ENCODE measurements around the gene TFF2. TPM values are rescaled to one million over a fixed set of nuclear protein-coding genes. Genes with fewer than 3 reads are reported as not detected.

TFF2 gene
- total RNA-seq, 1 experiment from 2014 or later: not detected

GRCh38 chr21:42317341-42317741, 33.5 kb downstream of the TFF2 start:
- H3K4me3 ChIP-seq: no peak overlapping the region
- no peaks in the 10 kb centered on the region for H3K36me3 ChIP-seq
- no peak overlapping the region for H3K27ac ChIP-seq
- H3K4me1 ChIP-seq: peaks cover 31% of the 10 kb centered on the region
- no peaks in the 10 kb centered on the region for H3K27me3 ChIP-seq
- no peaks in the 10 kb centered on the region for H3K9me3 ChIP-seq (replicated peaks)
- DNase-seq: no peak

- no peaks in the 10 kb centered on the region for H3K9me3 ChIP-seq (replicated peaks)
- H3K36me3 ChIP-seq: no peaks in the 10 kb centered on the region
- no peaks in the 10 kb centered on the region for H3K27me3 ChIP-seq
- H3K27ac ChIP-seq: no peak overlapping the region
- no peak for DNase-seq
- no peak overlapping the region for H3K4me3 ChIP-seq
- H3K4me1 ChIP-seq: peaks cover 31% of the 10 kb centered on the region
Measured at GRCh38 chr21:42316891-42317290, 33.9 kb downstream of the TFF2 start.

- Histone ChIP-seq H3K27me3 (no peaks in the 10 kb centered on the region), H3K9me3 (replicated peaks) (no peaks in the 10 kb centered on the region), H3K27ac (peak within 1 kb of the TSS; percentile 91), H3K36me3 (no peaks in the 10 kb centered on the region), H3K4me1 (peaks cover 31% of the 10 kb centered on the region), H3K4me3 (peak within 1 kb of the TSS; percentile 46)
- peak; percentile 93 to 96 for DNase-seq
Measured at GRCh38 chr21:42315296-42315891, 35.4 kb downstream of the TFF2 start, which contains the start of gene TFF3. Gene TFF3, minus strand, starts transcription at chr21:42315409. Its CDS starts 35 bp downstream, at chr21:42315374.

- peak in 1 of 2 experiments; percentile 31 for DNase-seq
- H3K27ac ChIP-seq: peak overlapping the region; percentile 91
- peak overlapping the region; percentile 46 for H3K4me3 ChIP-seq
- no peaks in the 10 kb centered on the region for H3K9me3 ChIP-seq (replicated peaks)
- H3K4me1 ChIP-seq: peaks cover 33% of the 10 kb centered on the region
- H3K27me3 ChIP-seq: no peaks in the 10 kb centered on the region
- H3K36me3 ChIP-seq: no peaks in the 10 kb centered on the region
Measured at GRCh38 chr21:42314616-42315295, 36.0 kb downstream of the TFF2 start.

- peak overlapping the region; percentile 91 for H3K27ac ChIP-seq
- no peaks in the 10 kb centered on the region for H3K27me3 ChIP-seq
- peak overlapping the region; percentile 46 for H3K4me3 ChIP-seq
- peak; percentile 97 for DNase-seq
- no peaks in the 10 kb centered on the region for H3K36me3 ChIP-seq
- peaks cover 42% of the 10 kb centered on the region for H3K4me1 ChIP-seq
- H3K9me3 ChIP-seq (replicated peaks): no peaks in the 10 kb centered on the region
Measured at GRCh38 chr21:42313501-42313969, 37.3 kb downstream of the TFF2 start.

GRCh38 chr21:42312626-42313104, 38.1 kb downstream of the TFF2 start:
- no peak for DNase-seq
- Histone ChIP-seq H3K4me3 (no peak overlapping the region), H3K4me1 (peaks cover 42% of the 10 kb centered on the region), H3K27me3 (no peaks in the 10 kb centered on the region), H3K27ac (peak overlapping the region; percentile 91), H3K36me3 (no peaks in the 10 kb centered on the region), H3K9me3 (replicated peaks) (no peaks in the 10 kb centered on the region)

GRCh38 chr21:42311816-42312625, 38.8 kb downstream of the TFF2 start:
- H3K4me1 ChIP-seq: peaks cover 46% of the 10 kb centered on the region
- no peak overlapping the region for H3K4me3 ChIP-seq
- H3K36me3 ChIP-seq: no peaks in the 10 kb centered on the region
- H3K9me3 ChIP-seq (replicated peaks): no peaks in the 10 kb centered on the region
- no peaks in the 10 kb centered on the region for H3K27me3 ChIP-seq
- H3K27ac ChIP-seq: no peak overlapping the region
- no peak for DNase-seq

GRCh38 chr21:42311160-42311559, 39.6 kb downstream of the TFF2 start:
- no peak overlapping the region for H3K4me3 ChIP-seq
- H3K27ac ChIP-seq: no peak overlapping the region
- H3K36me3 ChIP-seq: no peaks in the 10 kb centered on the region
- no peaks in the 10 kb centered on the region for H3K27me3 ChIP-seq
- no peak for DNase-seq
- no peaks in the 10 kb centered on the region for H3K9me3 ChIP-seq (replicated peaks)
- peaks cover 43% of the 10 kb centered on the region for H3K4me1 ChIP-seq

GRCh38 chr21:42310411-42311001, 40.3 kb downstream of the TFF2 start:
- Histone ChIP-seq H3K4me1 (peaks cover 42% of the 10 kb centered on the region), H3K27me3 (no peaks in the 10 kb centered on the region), H3K4me3 (no peak overlapping the region), H3K27ac (no peak overlapping the region), H3K36me3 (no peaks in the 10 kb centered on the region), H3K9me3 (replicated peaks) (no peaks in the 10 kb centered on the region)
- no peak for DNase-seq

- Histone ChIP-seq H3K4me3 (no peak overlapping the region), H3K9me3 (replicated peaks) (no peaks in the 10 kb centered on the region), H3K27me3 (no peaks in the 10 kb centered on the region), H3K27ac (no peak overlapping the region), H3K36me3 (no peaks in the 10 kb centered on the region), H3K4me1 (peaks cover 38% of the 10 kb centered on the region)
- DNase-seq: peak; percentile 65 to 84
Measured at GRCh38 chr21:42309753-42310213, 41.0 kb downstream of the TFF2 start.

GRCh38 chr21:42308914-42309752, 41.7 kb downstream of the TFF2 start:
- Histone ChIP-seq H3K4me3 (no peak overlapping the region), H3K27me3 (no peaks in the 10 kb centered on the region), H3K9me3 (replicated peaks) (no peaks in the 10 kb centered on the region), H3K4me1 (peaks cover 32% of the 10 kb centered on the region), H3K36me3 (no peaks in the 10 kb centered on the region), H3K27ac (no peak overlapping the region)
- DNase-seq: no peak

GRCh38 chr21:42308161-42308913, 42.5 kb downstream of the TFF2 start:
- Histone ChIP-seq H3K36me3 (no peaks in the 10 kb centered on the region), H3K4me3 (no peak overlapping the region), H3K4me1 (peaks cover 27% of the 10 kb centered on the region), H3K27me3 (no peaks in the 10 kb centered on the region), H3K27ac (no peak overlapping the region), H3K9me3 (replicated peaks) (no peaks in the 10 kb centered on the region)
- DNase-seq: no peak

GRCh38 chr21:42307106-42307505, 43.7 kb downstream of the TFF2 start:
- no peaks in the 10 kb centered on the region for H3K9me3 ChIP-seq (replicated peaks)
- peaks cover 18% of the 10 kb centered on the region for H3K4me1 ChIP-seq
- no peak for DNase-seq
- 0 out of 2 replicates have a peak, but pooled peaks cover under 1% of the 10 kb centered on the region for H3K27me3 ChIP-seq
- H3K27ac ChIP-seq: no peak overlapping the region; the same call in 1 of the 2 replicates
- H3K4me3 ChIP-seq: no peak overlapping the region
- H3K36me3 ChIP-seq: no peaks in the 10 kb centered on the region

Data from SJCRH30 (cell line).